ENCODE data around the gene LHFPL3. TPM values are rescaled to one million over a fixed set of nuclear protein-coding genes. Genes with fewer than 3 reads are reported as not detected.
"Not testable (repeated sequence)": the region's sequence is repeated elsewhere in the genome, so short reads cannot be mapped to it uniquely, and the experiment has no call there.

Gene LHFPL3
- total RNA-seq, 1 experiment from 2014 or later = not detected

- TF ChIP-seq, protein P1, sequence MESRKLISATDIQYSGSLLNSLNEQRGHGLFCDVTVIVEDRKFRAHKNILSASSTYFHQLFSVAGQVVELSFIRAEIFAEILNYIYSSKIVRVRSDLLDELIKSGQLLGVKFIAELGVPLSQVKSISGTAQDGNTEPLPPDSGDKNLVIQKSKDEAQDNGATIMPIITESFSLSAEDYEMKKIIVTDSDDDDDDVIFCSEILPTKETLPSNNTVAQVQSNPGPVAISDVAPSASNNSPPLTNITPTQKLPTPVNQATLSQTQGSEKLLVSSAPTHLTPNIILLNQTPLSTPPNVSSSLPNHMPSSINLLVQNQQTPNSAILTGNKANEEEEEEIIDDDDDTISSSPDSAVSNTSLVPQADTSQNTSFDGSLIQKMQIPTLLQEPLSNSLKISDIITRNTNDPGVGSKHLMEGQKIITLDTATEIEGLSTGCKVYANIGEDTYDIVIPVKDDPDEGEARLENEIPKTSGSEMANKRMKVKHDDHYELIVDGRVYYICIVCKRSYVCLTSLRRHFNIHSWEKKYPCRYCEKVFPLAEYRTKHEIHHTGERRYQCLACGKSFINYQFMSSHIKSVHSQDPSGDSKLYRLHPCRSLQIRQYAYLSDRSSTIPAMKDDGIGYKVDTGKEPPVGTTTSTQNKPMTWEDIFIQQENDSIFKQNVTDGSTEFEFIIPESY (IDR thresholded peaks at IDR 0.05; ENCODE audit: extremely low read depth, insufficient replicate concordance, low read length) = no peak
- TF ChIP-seq POLR2A (IDR thresholded peaks at IDR 0.05; ENCODE audit: borderline replicate concordance, extremely low read depth, insufficient read depth, insufficient read length) = no peak
- no peak for TF ChIP-seq TCF7L2 (IDR thresholded peaks at IDR 0.05; ENCODE audit: borderline replicate concordance, extremely low read depth, insufficient read depth, insufficient read length)
- no peak for TF ChIP-seq SP1 (IDR thresholded peaks at IDR 0.05; ENCODE audit: low read depth)
- TF ChIP-seq, protein P2, sequence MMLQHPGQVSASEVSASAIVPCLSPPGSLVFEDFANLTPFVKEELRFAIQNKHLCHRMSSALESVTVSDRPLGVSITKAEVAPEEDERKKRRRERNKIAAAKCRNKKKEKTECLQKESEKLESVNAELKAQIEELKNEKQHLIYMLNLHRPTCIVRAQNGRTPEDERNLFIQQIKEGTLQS (IDR thresholded peaks at IDR 0.05) = no peak
- TF ChIP-seq, protein P3, sequence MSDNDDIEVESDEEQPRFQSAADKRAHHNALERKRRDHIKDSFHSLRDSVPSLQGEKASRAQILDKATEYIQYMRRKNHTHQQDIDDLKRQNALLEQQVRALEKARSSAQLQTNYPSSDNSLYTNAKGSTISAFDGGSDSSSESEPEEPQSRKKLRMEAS (IDR thresholded peaks at IDR 0.05) = no peak
- no peak for TF ChIP-seq JUND (IDR thresholded peaks at IDR 0.05)
- no peak for TF ChIP-seq ELF1 (IDR thresholded peaks at IDR 0.05; ENCODE audit: borderline replicate concordance, low read depth)
- TF ChIP-seq ZNF274 (IDR thresholded peaks at IDR 0.05; ENCODE audit: low read depth, low read length) = no peak
- TF ChIP-seq EZH2 (IDR thresholded peaks at IDR 0.05) = no peak
- no peak for TF ChIP-seq POLR2AphosphoS5 (IDR thresholded peaks at IDR 0.05; ENCODE audit: low read depth, low read length)
- no peak for TF ChIP-seq CBX3 (IDR thresholded peaks at IDR 0.05; ENCODE audit: low read depth)
- no peak for TF ChIP-seq EGR1 (IDR thresholded peaks at IDR 0.05; ENCODE audit: low read depth)
- no peak for TF ChIP-seq EZH2phosphoT487 (IDR thresholded peaks at IDR 0.05; ENCODE audit: borderline replicate concordance)
- TF ChIP-seq, protein P4, sequence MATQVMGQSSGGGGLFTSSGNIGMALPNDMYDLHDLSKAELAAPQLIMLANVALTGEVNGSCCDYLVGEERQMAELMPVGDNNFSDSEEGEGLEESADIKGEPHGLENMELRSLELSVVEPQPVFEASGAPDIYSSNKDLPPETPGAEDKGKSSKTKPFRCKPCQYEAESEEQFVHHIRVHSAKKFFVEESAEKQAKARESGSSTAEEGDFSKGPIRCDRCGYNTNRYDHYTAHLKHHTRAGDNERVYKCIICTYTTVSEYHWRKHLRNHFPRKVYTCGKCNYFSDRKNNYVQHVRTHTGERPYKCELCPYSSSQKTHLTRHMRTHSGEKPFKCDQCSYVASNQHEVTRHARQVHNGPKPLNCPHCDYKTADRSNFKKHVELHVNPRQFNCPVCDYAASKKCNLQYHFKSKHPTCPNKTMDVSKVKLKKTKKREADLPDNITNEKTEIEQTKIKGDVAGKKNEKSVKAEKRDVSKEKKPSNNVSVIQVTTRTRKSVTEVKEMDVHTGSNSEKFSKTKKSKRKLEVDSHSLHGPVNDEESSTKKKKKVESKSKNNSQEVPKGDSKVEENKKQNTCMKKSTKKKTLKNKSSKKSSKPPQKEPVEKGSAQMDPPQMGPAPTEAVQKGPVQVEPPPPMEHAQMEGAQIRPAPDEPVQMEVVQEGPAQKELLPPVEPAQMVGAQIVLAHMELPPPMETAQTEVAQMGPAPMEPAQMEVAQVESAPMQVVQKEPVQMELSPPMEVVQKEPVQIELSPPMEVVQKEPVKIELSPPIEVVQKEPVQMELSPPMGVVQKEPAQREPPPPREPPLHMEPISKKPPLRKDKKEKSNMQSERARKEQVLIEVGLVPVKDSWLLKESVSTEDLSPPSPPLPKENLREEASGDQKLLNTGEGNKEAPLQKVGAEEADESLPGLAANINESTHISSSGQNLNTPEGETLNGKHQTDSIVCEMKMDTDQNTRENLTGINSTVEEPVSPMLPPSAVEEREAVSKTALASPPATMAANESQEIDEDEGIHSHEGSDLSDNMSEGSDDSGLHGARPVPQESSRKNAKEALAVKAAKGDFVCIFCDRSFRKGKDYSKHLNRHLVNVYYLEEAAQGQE (IDR thresholded peaks at IDR 0.05; ENCODE audit: low read depth) = no peak
- no peak for TF ChIP-seq SRF (IDR thresholded peaks at IDR 0.05; ENCODE audit: low read depth)
- no peak for DNase-seq (ENCODE audit: low read depth, low spot score)
- no peaks in the 10 kb centered on the region for H3K79me2 ChIP-seq (ENCODE audit: insufficient read depth, low read length)
- no peaks in the 10 kb centered on the region for H3K9me3 ChIP-seq (ENCODE audit: control insufficient read depth in 1 of 2, insufficient read depth in 1 of 2, low read depth in 1 of 2, low read length in 2 of 2)
- H3K27me3 ChIP-seq (ENCODE audit: insufficient read depth, low read length) = no peaks in the 10 kb centered on the region; the same call in 1 of the 2 replicates
- H3K9me2 ChIP-seq (ENCODE audit: insufficient read depth) = no peaks in the 10 kb centered on the region
- H2AFZ ChIP-seq (ENCODE audit: low read depth, low read length, poor library complexity, severe bottlenecking) = no peak overlapping the region
- CTCF ChIA-PET = no interaction called here
- H3K4me1 ChIP-seq (ENCODE audit: control insufficient read depth in 1 of 2, insufficient read depth in 2 of 2, low read length in 2 of 2) = no peaks in the 10 kb centered on the region
- H3K4me3 ChIP-seq (replicated peaks in 1 of 2; ENCODE audit: low read depth in 1 of 2, low read length in 2 of 2) = no peak overlapping the region
- no peak overlapping the region for H3K27ac ChIP-seq (ENCODE audit: low read depth, low read length)
- H4K20me1 ChIP-seq (ENCODE audit: insufficient read depth) = no peaks in the 10 kb centered on the region
- RAD21 ChIA-PET (ENCODE audit: low non-redundant PET in 1 of 2, low total read pairs in 2 of 2, uncharacterized antibody in 2 of 2, unreplicated experiment in 2 of 2) = no interaction called here
- POLR2A ChIA-PET = no interaction called here
- no TSS peak for BruUV-seq (replicated peaks)
- no peak overlapping the region for H3K4me2 ChIP-seq (ENCODE audit: low read length)
- H3K36me3 ChIP-seq (ENCODE audit: control insufficient read depth in 1 of 2, insufficient read depth in 2 of 2, low read length in 2 of 2) = no peaks in the 10 kb centered on the region
- no peak for ATAC-seq
- intact Hi-C loops (cut with micrococcal nuclease) = no loop called here
- no peak overlapping the region for H3K9ac ChIP-seq (ENCODE audit: low read length)
These were observed 608.1 kb downstream of the LHFPL3 start for GRCh38 chr7:104936546-104936945.

DNA sequence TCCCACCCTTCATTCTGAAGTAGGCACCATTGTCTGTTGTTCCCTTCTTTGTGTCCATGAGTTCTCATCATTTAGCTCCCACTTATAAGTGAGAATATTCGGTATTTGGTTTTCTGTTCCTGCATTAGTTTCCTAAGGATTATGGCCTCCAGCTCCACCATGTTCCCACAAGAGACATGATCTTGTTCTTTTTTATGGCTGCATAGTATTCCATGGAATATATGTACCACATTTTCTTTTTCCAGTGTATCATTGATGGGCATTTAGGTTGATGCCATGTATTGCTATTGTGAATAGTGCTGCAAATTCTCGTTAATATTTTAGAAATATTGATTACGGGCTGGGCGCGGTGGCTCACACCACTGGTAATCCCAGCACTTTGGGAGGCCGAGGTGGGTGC lies 609.1 kb downstream of the LHFPL3 start:
- H4K20me1 ChIP-seq (ENCODE audit: insufficient read depth); H3K36me3 ChIP-seq (ENCODE audit: control insufficient read depth in 1 of 2, insufficient read depth in 2 of 2, low read length in 2 of 2); H3K27ac ChIP-seq (ENCODE audit: low read depth, low read length); H3K9me2 ChIP-seq (ENCODE audit: insufficient read depth); H3K4me2 ChIP-seq (ENCODE audit: low read length); H3K79me2 ChIP-seq (ENCODE audit: insufficient read depth, low read length); H2AFZ ChIP-seq (ENCODE audit: low read depth, low read length, poor library complexity, severe bottlenecking); H3K4me3 ChIP-seq (replicated peaks in 1 of 2; ENCODE audit: low read depth in 1 of 2, low read length in 2 of 2); H3K9me3 ChIP-seq (ENCODE audit: control insufficient read depth in 1 of 2, insufficient read depth in 1 of 2, low read depth in 1 of 2, low read length in 2 of 2); DNase-seq (ENCODE audit: low read depth, low spot score); H3K9ac ChIP-seq (ENCODE audit: low read length); H3K4me1 ChIP-seq (ENCODE audit: control insufficient read depth in 1 of 2, insufficient read depth in 2 of 2, low read length in 2 of 2); POLR2A ChIA-PET; RAD21 ChIA-PET (ENCODE audit: low non-redundant PET in 1 of 2, low total read pairs in 2 of 2, uncharacterized antibody in 2 of 2, unreplicated experiment in 2 of 2); ATAC-seq; BruUV-seq (replicated peaks); H3K27me3 ChIP-seq (ENCODE audit: insufficient read depth, low read length); intact Hi-C loops (cut with micrococcal nuclease); CTCF ChIA-PET: not testable (repeated sequence)
